Epithelial cell of esophagus (primary cell): ENCODE measurements around the gene PRPF18.

Source experiments
- DNase-seq: peaks from one replicate; pipeline ENCODE4 v3.0.0; 2010; ENCODE audit warnings: low read depth
- H3K4me3 ChIP-seq: 2 replicates; pipeline ENCODE4 v1.5.1; 2011; ENCODE audit warnings: mild to moderate bottlenecking, low read length, control low read depth
- TF ChIP-seq, protein P1 (sequence below): IDR thresholded peaks from 2 replicates; pipeline ENCODE4 v1.5.1; 2011; ENCODE audit warnings: low read depth, mild to moderate bottlenecking, low read length, control low read depth, inconsistent platforms; ENCODE audit not compliant: insufficient read depth; ENCODE audit errors: missing control alignments

PRPF18 gene

DNA sequence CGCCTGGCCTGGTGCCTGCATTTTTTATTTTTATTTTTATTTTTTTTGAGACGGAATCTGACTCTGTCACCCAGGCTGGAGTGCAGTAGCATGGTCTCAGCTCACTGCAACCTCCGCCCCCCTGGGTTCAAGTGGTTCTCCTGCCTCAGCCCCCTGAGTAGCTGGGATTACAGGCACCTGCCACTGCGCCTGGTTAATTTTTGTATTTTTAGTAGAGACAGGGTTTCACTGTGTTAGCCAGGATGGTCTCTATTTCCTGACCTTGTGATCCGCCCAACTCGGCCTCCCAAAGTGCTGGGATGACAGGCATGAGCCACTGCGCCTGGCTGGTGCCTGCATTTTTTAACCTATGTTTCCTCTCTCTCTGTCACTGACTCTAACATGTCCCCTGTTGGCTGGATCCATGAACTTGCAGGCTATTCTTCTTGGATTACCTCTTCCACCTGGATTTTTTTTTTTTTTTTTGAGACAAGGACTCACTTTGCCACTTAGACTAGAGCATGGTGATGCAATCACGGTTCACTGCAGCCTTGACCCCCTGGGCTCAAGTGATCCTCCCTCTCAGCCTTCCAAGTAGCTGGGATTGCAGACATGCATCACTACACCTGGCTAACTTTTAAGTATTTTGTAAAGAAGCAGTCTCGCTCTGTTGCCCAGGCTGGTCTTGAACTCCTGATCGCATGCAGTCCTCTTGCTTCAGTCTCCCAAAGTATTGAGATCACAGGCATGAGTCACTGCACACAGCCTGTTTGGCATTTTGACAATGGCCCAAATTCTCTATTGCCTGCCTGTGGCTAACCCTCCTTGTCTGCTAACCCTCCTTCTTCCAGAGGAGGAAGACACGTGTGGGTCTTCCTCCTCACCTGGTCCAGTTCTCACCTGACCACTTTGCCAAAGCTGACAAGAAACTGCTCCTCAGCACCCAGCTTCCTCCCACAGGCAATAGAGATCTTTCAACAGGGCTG is 23.0 kb upstream of the PRPF18 start:
- TF ChIP-seq, protein P1, sequence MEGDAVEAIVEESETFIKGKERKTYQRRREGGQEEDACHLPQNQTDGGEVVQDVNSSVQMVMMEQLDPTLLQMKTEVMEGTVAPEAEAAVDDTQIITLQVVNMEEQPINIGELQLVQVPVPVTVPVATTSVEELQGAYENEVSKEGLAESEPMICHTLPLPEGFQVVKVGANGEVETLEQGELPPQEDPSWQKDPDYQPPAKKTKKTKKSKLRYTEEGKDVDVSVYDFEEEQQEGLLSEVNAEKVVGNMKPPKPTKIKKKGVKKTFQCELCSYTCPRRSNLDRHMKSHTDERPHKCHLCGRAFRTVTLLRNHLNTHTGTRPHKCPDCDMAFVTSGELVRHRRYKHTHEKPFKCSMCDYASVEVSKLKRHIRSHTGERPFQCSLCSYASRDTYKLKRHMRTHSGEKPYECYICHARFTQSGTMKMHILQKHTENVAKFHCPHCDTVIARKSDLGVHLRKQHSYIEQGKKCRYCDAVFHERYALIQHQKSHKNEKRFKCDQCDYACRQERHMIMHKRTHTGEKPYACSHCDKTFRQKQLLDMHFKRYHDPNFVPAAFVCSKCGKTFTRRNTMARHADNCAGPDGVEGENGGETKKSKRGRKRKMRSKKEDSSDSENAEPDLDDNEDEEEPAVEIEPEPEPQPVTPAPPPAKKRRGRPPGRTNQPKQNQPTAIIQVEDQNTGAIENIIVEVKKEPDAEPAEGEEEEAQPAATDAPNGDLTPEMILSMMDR = no peak
- DNase-seq = no peak
- no peak overlapping the region for H3K4me3 ChIP-seq

- no peak for DNase-seq
- TF ChIP-seq, protein P1 = no peak
- no peak overlapping the region for H3K4me3 ChIP-seq
Measured at GRCh38 chr10:13564576-13564975, 22.2 kb upstream of the PRPF18 start.

GRCh38 chr10:13567030-13567429 is 19.7 kb upstream of the PRPF18 start:
- no peak overlapping the region for H3K4me3 ChIP-seq
- TF ChIP-seq, protein P1 = no peak
- peak; percentile 65 for DNase-seq

- no peak overlapping the region for H3K4me3 ChIP-seq
- TF ChIP-seq, protein P1 = no peak
- no peak for DNase-seq
Measured at GRCh38 chr10:13571541-13571940, 15.2 kb upstream of the PRPF18 start.

DNA sequence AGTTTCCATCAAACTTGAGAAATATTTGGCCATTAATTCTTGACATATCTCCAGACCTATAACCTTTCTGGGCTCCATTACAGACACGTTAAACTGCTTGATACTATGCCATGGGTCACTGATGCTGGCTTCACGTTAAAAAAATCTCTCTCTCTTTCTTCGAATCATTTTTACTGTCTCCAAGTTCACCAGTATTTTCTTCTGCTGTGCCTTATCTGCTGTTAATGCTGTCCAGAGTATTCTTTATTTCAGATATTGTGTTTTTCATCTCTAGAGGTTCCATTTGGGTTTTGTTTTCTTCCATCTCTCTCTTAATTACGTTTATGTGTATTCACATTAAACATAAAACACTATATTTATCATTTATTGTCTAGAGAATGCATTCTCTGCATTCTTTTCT is 12.8 kb upstream of the PRPF18 start:
- TF ChIP-seq, protein P1 = no peak
- no peak overlapping the region for H3K4me3 ChIP-seq
- DNase-seq = no peak

DNA sequence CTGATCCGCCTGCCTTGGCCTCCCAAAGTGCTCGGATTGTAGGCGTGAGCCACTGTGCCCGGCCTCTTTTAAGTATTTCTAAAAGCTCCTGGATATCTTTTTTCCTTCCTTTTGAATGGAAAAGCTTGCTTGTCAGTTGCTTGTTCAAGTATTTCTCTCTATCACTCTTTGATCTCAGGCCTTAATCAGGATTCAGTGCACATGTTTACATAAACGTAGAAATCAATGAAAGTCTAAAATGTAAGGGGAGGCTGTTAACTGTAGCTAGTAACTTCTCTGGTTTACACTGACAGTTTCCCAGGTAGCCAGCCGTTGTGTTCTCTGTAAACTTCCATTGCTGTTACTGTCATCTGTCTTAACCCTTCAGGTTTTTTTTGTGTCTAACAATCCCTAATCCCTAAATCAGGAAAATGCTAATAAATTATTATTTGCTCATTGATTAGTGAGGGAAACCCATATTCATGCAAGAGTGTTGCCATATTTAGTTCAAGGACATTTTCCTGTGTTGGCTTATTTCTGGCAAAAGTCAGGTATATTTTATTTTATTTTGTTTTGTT is 1.5 kb upstream of the PRPF18 start:
- H3K4me3 ChIP-seq = no peak overlapping the region
- DNase-seq = no peak
- TF ChIP-seq, protein P1 = no peak
